Measurements from ENCODE around the gene APBB1IP.
A peak's percentile ranks its signal among the peaks of the same experiment; 100 is the strongest.

The APBB1IP gene

GRCh38 chr10:26448292-26448691 is 10.2 kb downstream of the APBB1IP start:
- Histone ChIP-seq H3K27ac (ENCODE audit: low read depth, low read length) (peak overlapping the region; percentile 96), H3K4me2 (ENCODE audit: low read depth, low read length, poor library complexity, severe bottlenecking) (peak overlapping the region; percentile 71), H3F3A (ENCODE audit: insufficient read depth) (peaks cover 63% of the 10 kb centered on the region), H3K36me3 (ENCODE audit: low read length) (peaks cover 11% of the 10 kb centered on the region), H3K27me3 (ENCODE audit: low read length) (no peaks in the 10 kb centered on the region), H3K9me2 (replicated peaks; ENCODE audit: insufficient read depth, low read length) (no peaks in the 10 kb centered on the region), H3K4me3 (ENCODE audit: insufficient read depth, low read length, poor library complexity, severe bottlenecking) (peak overlapping the region; percentile 29), H2AFZ (ENCODE audit: low read depth, low read length, severe bottlenecking) (no peak overlapping the region), H4K20me1 (ENCODE audit: low read depth, low read length) (no peaks in the 10 kb centered on the region), H3K9me3 (ENCODE audit: insufficient read depth, low read length) (no peaks in the 10 kb centered on the region), H3K9ac (ENCODE audit: low read length) (peak overlapping the region; percentile 44), H3K79me2 (ENCODE audit: insufficient read depth, low read length) (peaks cover 97% of the 10 kb centered on the region)
- no peak for TF ChIP-seq EZH2phosphoT487 (conservative IDR thresholded peaks at IDR 0.05; ENCODE audit: low read length)
- no peak for TF ChIP-seq CTCF (IDR thresholded peaks at IDR 0.05; ENCODE audit: insufficient read depth, low read length, poor library complexity, severe bottlenecking)

- peaks cover 57% of the 10 kb centered on the region for H3F3A ChIP-seq (ENCODE audit: insufficient read depth)
- H3K9me2 ChIP-seq (replicated peaks; ENCODE audit: insufficient read depth, low read length): no peaks in the 10 kb centered on the region
- H3K9me3 ChIP-seq (ENCODE audit: insufficient read depth, low read length): no peaks in the 10 kb centered on the region
- H3K27ac ChIP-seq (ENCODE audit: low read depth, low read length): peak overlapping the region; percentile 96
- H3K79me2 ChIP-seq (ENCODE audit: insufficient read depth, low read length): peaks cover 97% of the 10 kb centered on the region
- H3K9ac ChIP-seq (ENCODE audit: low read length): peak overlapping the region; percentile 44
- peak overlapping the region; percentile 71 for H3K4me2 ChIP-seq (ENCODE audit: low read depth, low read length, poor library complexity, severe bottlenecking)
- no peaks in the 10 kb centered on the region for H3K27me3 ChIP-seq (ENCODE audit: low read length)
- H2AFZ ChIP-seq (ENCODE audit: low read depth, low read length, severe bottlenecking): no peak overlapping the region
- peaks cover 17% of the 10 kb centered on the region for H3K36me3 ChIP-seq (ENCODE audit: low read length)
- H4K20me1 ChIP-seq (ENCODE audit: low read depth, low read length): no peaks in the 10 kb centered on the region
- TF ChIP-seq EZH2phosphoT487 (conservative IDR thresholded peaks at IDR 0.05; ENCODE audit: low read length) (no peak), CTCF (IDR thresholded peaks at IDR 0.05; ENCODE audit: insufficient read depth, low read length, poor library complexity, severe bottlenecking) (no peak)
- H3K4me3 ChIP-seq (ENCODE audit: insufficient read depth, low read length, poor library complexity, severe bottlenecking): peak overlapping the region; percentile 29
These were observed 10.7 kb downstream of the APBB1IP start for GRCh38 chr10:26448706-26449435.

- H4K20me1 ChIP-seq (ENCODE audit: low read depth, low read length): no peaks in the 10 kb centered on the region
- no peak overlapping the region for H2AFZ ChIP-seq (ENCODE audit: low read depth, low read length, severe bottlenecking)
- no peaks in the 10 kb centered on the region for H3K9me3 ChIP-seq (ENCODE audit: insufficient read depth, low read length)
- peaks cover 18% of the 10 kb centered on the region for H3K36me3 ChIP-seq (ENCODE audit: low read length)
- H3K27me3 ChIP-seq (ENCODE audit: low read length): no peaks in the 10 kb centered on the region
- H3K27ac ChIP-seq (ENCODE audit: low read depth, low read length): peak overlapping the region; percentile 96
- no peak overlapping the region for H3K4me3 ChIP-seq (ENCODE audit: insufficient read depth, low read length, poor library complexity, severe bottlenecking)
- H3K9ac ChIP-seq (ENCODE audit: low read length): peak overlapping the region; percentile 44
- no peak for TF ChIP-seq CTCF (IDR thresholded peaks at IDR 0.05; ENCODE audit: insufficient read depth, low read length, poor library complexity, severe bottlenecking)
- no peak for TF ChIP-seq EZH2phosphoT487 (conservative IDR thresholded peaks at IDR 0.05; ENCODE audit: low read length)
- no peaks in the 10 kb centered on the region for H3K9me2 ChIP-seq (replicated peaks; ENCODE audit: insufficient read depth, low read length)
- H3K79me2 ChIP-seq (ENCODE audit: insufficient read depth, low read length): peaks cover 97% of the 10 kb centered on the region
- H3F3A ChIP-seq (ENCODE audit: insufficient read depth): peaks cover 56% of the 10 kb centered on the region
- H3K4me2 ChIP-seq (ENCODE audit: low read depth, low read length, poor library complexity, severe bottlenecking): peak overlapping the region; percentile 71
These were observed 11.6 kb downstream of the APBB1IP start for GRCh38 chr10:26449726-26450125.
